Right lobe of liver (tissue), 6 donors: ENCODE results near the gene GRM5. TPM values are rescaled to one million over a fixed set of nuclear protein-coding genes. Genes with fewer than 3 reads are reported as not detected.

Experiments
- ATAC-seq, 4 donors: fragments of 200-7000 bp; cut with Tn5 transposase; one replicate each; pipeline ENCODE4 v1.9.1; 2020; ENCODE audit warnings: mild to moderate bottlenecking in 4 of 4, moderate library complexity in 4 of 4
- DNase-seq, 3 donors: peaks; one replicate each; pipeline ENCODE4 v3.0.0-alpha.2; 2020
- H3K27ac ChIP-seq, 3 donors: fragments of 200-600 bp; one replicate each; pipeline ENCODE4 v1.8.0; 2022
- H3K27me3 ChIP-seq, 2 donors: fragments of 200-600 bp; one replicate each; pipeline ENCODE4 v1.8.0; 2022
- H3K36me3 ChIP-seq, 4 donors: fragments of 200-600 bp; sonication (generic) in 1 of 4; one replicate each; pipeline versions ENCODE4 v1.5.1 to v1.8.0; 2017 to 2022; ENCODE audit warnings: control low read depth in 1 of 4
- H3K4me1 ChIP-seq, 4 donors: fragments of 200-600 bp; sonication (generic) in 1 of 4; one replicate each; pipeline versions ENCODE4 v1.5.1 to v1.8.0; 2017 to 2022; ENCODE audit warnings: control low read depth in 1 of 4
- H3K4me3 ChIP-seq, 3 donors: fragments of 200-600 bp; one replicate each; pipeline ENCODE4 v1.8.0; 2022
- H3K9me3 ChIP-seq, 4 donors: fragments of 200-600 bp; sonication (generic) in 1 of 4; one replicate each; pipeline versions ENCODE4 v1.5.1 to v1.8.0; 2017 to 2022; ENCODE audit warnings: control low read depth in 1 of 4
- CTCF ChIP-seq, 4 donors: fragments of 200-600 bp in 3 of 4; fragments of 450-650 bp in 1 of 4; IDR thresholded peaks; one replicate each; pipeline versions ENCODE4 v1.5.1 to v1.8.0; 2016 to 2022; ENCODE audit warnings: antibody characterized with exemption in 4 of 4, mild to moderate bottlenecking in 2 of 4
- POLR2A ChIP-seq: fragments of 450-650 bp; IDR thresholded peaks from one replicate; pipeline ENCODE4 v1.6.1; 2017; ENCODE audit warnings: antibody characterized with exemption, mild to moderate bottlenecking
- WGBS: methylation state at CpG from one replicate; pipeline ENCODE4 v1.1.6; 2018; ENCODE audit warnings: low coverage, low lambda C conversion rate; ENCODE audit not compliant: insufficient coverage; ENCODE audit errors: missing lambda C conversion rate; 5-methylcytosine and 5-hydroxymethylcytosine counted together
- intact Hi-C, 2 donors: fragments of 100-400 bp; cut with DNase I; formaldehyde crosslinking; loops; one replicate each; pipeline versions ENCODE4 v1.11.2 to v1.14.1; 2022
- total RNA-seq, 6 experiments: library from RNA; depleted of rRNA in 2 of 6; stranded (reverse); fragments of >200 nt in 2 of 6; fragmentation: NEBNext Ultra II Directional in 3 of 6; extraction: Animal tissue kit (Norgen Biotek cat#: 25700) in 3 of 6; gene quantifications; one replicate each; pipeline versions ENCODE4 v1.1.0 to v1.2.4, GENCODE V29; 2016 to 2023
- donor health status: DM: no; HTN: yes; CAD: no.
- donor health status: DM: no; HTN: no; CAD: no.
- donor health status: DM: no; HTN: no; CAD: no.
- donor health status: DM: no; HTN: yes; CAD: no.
- donor health status: DM: no; HTN: yes; CAD: no.

GRM5 gene
- total RNA-seq, 6 experiments from 2014 or later: not detected

- no peak for TF ChIP-seq POLR2A
- no peak for TF ChIP-seq CTCF (IDR thresholded peaks at IDR 0.05)
- no peaks in the 10 kb centered on the region for H3K27me3 ChIP-seq
- no peak for ATAC-seq
- H3K4me3 ChIP-seq: no peak overlapping the region
- no peaks in the 10 kb centered on the region for H3K36me3 ChIP-seq
- DNase-seq: no peak
- no peaks in the 10 kb centered on the region for H3K4me1 ChIP-seq
- 58% methylated on average over 8 of the region's 11 CpGs for WGBS
- intact Hi-C loops: no loop called here
- H3K9me3 ChIP-seq: no peaks in the 10 kb centered on the region
- no peak overlapping the region for H3K27ac ChIP-seq
Measured at GRCh38 chr11:88695689-88696414, 369.9 kb downstream of the GRM5 start.

- TF ChIP-seq CTCF (IDR thresholded peaks at IDR 0.05) (no peak), POLR2A (no peak)
- H3K4me1 ChIP-seq: no peaks in the 10 kb centered on the region
- no peak overlapping the region for H3K4me3 ChIP-seq
- ATAC-seq (no peak), DNase-seq (no peak)
- intact Hi-C loops: no loop called here
- WGBS: 65% methylated on average over 4 of the region's 4 CpGs
- no peaks in the 10 kb centered on the region for H3K36me3 ChIP-seq
- no peaks in the 10 kb centered on the region for H3K27me3 ChIP-seq
- no peak overlapping the region for H3K27ac ChIP-seq
- H3K9me3 ChIP-seq: no peaks in the 10 kb centered on the region
Measured at GRCh38 chr11:88692306-88693086, 373.3 kb downstream of the GRM5 start.

DNA sequence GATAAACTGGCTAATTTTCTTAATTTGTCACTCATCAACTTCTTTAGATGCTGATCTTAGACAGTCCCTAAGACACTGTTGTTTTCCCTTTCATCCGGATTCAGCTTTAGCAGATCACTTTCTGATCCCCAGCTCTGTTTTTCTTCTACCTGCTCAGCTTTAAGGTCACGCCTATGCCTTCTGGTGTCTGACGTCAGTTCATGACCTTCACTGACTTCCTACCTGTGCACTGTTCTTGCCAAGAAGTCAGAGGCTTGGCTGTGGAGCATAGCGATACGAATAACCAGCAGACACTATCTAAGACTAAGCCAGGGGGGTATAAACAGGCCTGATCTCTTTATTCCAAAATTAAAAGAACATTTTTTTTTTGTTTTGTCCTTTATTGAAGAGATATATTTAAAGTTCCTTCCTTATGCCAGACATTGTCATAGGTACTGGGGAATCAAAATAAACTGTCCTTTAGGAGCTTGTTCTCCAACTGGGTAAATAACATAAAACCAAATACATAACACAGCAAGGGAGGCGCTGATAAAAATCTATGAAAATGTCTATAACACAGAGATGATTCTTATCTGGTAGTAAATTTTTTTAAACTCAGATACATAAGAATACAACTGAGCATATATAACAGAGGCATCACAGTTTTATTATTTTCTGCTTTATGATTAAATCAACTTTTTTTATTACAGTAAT, 376.1 kb downstream of the GRM5 start:
- Histone ChIP-seq H3K27me3 (no peaks in the 10 kb centered on the region), H3K9me3 (no peaks in the 10 kb centered on the region), H3K36me3 (no peaks in the 10 kb centered on the region), H3K27ac (no peak overlapping the region), H3K4me3 (no peak overlapping the region), H3K4me1 (no peaks in the 10 kb centered on the region)
- 47% methylated on average over 6 of the region's 6 CpGs for WGBS
- DNase-seq (no peak), ATAC-seq (peak in 2 of 4 donors; percentile 19 to 28)
- TF ChIP-seq CTCF (IDR thresholded peaks at IDR 0.05) (no peak), POLR2A (no peak)
- intact Hi-C loops: no loop called here

GRCh38 chr11:88683024-88683423, 382.8 kb downstream of the GRM5 start:
- intact Hi-C loops: no loop called here

More at GRCh38 chr11:88683024-88683423, 382.8 kb downstream of the GRM5 start:
- DNase-seq: no peak
- H3K4me3 ChIP-seq: no peak overlapping the region
- H3K4me1 ChIP-seq: no peaks in the 10 kb centered on the region
- ATAC-seq: no peak
- H3K36me3 ChIP-seq: no peaks in the 10 kb centered on the region
- H3K27me3 ChIP-seq: no peaks in the 10 kb centered on the region
- H3K27ac ChIP-seq: no peak overlapping the region
- H3K9me3 ChIP-seq: no peaks in the 10 kb centered on the region
- 81% methylated on average over 1 of the region's 1 CpG for WGBS
- TF ChIP-seq POLR2A (no peak), CTCF (IDR thresholded peaks at IDR 0.05) (no peak)
